Fibroblast of villous mesenchyme (primary cell): ENCODE data around the gene MACROD2. TPM values are rescaled to one million over a fixed set of nuclear protein-coding genes. Genes with fewer than 3 reads are reported as not detected.

Experiments used
- DNase-seq: peaks from one replicate; pipeline ENCODE4 v3.0.0-alpha.2; 2010; ENCODE audit warnings: low read depth
- H3K4me3 ChIP-seq: 2 replicates; pipeline ENCODE4 v1.5.1; 2011; ENCODE audit warnings: low read depth, mild to moderate bottlenecking, low read length
- total RNA-seq: library from RNA; depleted of rRNA; stranded (reverse); fragments of >200 nt; gene quantifications from 2 replicates; pipeline ENCODE4 v1.2.3, GENCODE V29; 2012
- TF ChIP-seq, protein P1 (sequence below): IDR thresholded peaks from 2 replicates; pipeline ENCODE4 v1.5.1; 2012; ENCODE audit warnings: low read depth, mild to moderate bottlenecking, low read length; ENCODE audit not compliant: insufficient read depth

MACROD2 gene
- total RNA-seq, 1 donor, result 1.7 TPM

DNA sequence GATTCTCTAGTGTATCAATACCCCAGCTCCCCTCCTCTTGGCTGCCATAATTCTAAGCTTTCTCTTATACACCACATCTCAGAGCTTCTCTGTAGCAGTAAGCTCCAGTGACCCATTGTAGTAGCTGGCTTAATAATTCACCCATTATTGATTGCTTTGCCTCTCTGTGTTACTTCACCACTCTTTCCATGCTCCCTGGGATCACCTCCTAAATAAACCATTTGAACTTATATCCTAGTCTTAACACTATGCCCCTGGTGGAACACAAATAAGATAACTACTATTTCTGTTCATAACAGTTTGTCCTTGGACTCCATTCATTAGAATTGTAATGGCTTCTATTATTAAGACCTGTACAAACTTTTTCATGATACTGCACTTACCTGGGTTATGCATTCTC lies 1819.0 kb downstream of the MACROD2 start:
- no peak overlapping the region for H3K4me3 ChIP-seq
- no peak for DNase-seq
- TF ChIP-seq, protein P1, sequence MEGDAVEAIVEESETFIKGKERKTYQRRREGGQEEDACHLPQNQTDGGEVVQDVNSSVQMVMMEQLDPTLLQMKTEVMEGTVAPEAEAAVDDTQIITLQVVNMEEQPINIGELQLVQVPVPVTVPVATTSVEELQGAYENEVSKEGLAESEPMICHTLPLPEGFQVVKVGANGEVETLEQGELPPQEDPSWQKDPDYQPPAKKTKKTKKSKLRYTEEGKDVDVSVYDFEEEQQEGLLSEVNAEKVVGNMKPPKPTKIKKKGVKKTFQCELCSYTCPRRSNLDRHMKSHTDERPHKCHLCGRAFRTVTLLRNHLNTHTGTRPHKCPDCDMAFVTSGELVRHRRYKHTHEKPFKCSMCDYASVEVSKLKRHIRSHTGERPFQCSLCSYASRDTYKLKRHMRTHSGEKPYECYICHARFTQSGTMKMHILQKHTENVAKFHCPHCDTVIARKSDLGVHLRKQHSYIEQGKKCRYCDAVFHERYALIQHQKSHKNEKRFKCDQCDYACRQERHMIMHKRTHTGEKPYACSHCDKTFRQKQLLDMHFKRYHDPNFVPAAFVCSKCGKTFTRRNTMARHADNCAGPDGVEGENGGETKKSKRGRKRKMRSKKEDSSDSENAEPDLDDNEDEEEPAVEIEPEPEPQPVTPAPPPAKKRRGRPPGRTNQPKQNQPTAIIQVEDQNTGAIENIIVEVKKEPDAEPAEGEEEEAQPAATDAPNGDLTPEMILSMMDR, result no peak

DNA sequence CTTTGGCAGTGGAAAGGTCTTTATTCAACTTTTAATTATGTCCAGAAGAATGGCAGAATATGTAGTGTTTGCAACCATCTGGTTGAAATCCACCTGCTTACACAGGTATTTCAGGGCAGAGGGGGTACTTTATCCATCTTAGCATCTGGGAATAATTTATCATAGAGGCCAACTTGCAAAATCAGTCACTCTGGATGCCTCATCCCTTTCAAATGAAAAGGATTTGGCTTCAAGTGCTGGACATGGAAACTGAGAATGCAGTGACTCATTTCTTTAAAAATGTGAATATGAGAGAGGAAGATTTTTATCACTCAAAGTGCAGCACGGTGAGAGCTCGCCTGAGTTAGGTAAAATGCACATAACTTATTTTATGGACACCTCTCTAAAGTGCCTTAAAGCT lies 1819.6 kb downstream of the MACROD2 start:
- DNase-seq, result no peak
- TF ChIP-seq, protein P1, result no peak
- H3K4me3 ChIP-seq, result no peak overlapping the region

DNA sequence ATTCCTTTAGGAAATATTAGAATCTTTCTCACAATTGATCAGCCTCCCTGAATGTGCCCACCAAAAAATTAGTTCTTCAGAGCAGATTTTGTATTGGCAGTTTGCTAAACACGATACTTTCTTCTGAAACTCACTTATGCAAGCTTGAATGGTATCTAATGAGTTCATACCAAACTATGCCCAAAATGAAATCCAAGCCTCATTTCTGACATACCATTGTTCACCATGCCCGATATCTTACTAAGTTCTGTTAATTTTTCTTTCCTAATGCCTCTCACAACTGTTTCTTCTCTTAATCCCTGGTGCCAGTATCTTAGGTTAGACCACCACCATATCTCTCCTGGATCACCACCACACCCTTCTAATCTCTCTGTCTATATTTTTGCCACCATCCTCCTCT lies 1822.0 kb downstream of the MACROD2 start:
- DNase-seq, result no peak
- TF ChIP-seq, protein P1, result no peak
- H3K4me3 ChIP-seq, result no peak overlapping the region

DNA sequence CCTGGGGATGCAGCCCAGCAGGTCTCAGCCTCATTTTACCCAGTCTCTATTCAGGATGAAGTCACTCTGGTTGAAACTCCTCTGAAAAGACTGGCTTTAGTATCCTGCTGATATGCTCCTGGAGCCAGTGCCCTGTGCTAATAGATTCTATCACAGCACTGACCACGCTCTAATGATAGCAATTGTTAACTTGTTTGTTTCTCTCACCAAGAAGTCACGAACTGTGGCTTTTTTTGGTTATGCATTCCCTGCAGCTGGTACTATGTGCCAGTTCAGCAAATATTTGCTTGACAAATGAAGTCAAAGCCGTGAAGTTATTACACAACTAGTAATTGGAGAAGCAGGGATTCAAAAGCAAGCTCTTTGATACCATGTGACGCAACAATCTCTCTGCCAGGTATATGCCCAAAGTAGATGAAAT lies 1823.3 kb downstream of the MACROD2 start:
- TF ChIP-seq, protein P1, result no peak
- no peak for DNase-seq
- H3K4me3 ChIP-seq, result no peak overlapping the region

DNA sequence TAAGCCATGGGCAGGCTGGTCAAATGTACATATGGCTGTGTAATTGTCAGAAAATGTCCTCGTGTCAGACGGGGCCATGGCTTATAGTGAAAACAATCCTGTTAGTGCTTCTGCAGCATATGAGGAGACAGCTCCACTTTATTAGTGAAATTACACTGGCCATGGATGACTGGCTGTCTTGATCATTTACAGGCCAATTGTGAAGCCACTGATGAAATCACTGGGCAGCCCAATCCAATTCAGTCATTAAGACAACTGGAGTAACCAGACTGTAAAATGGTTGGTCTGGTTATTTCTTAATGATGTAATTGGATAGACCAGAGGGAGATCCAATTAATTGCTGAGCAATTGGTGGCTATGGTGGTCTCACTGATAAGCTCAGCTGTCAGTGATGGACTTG lies 1828.4 kb downstream of the MACROD2 start:
- no peak overlapping the region for H3K4me3 ChIP-seq
- no peak for DNase-seq
- TF ChIP-seq, protein P1, result no peak

DNA sequence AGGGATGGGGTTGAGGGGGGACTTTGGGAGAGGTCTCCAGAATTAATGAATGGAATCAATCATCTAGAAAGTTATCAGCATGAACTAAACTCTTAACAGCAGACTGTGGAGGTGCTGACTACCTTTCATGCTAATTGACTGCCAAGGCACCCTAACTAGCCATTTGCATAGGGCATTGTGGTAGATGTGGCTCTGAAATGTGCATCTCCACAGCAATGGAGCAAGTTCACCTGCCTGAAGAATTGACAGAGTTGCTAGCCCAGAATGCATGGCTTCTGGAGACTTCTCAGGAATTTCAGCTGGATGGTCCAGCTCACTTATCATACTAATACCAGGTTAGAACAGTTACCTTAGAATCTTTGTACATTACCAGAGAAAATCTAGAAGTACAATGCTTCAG lies 1832.3 kb downstream of the MACROD2 start:
- DNase-seq, result no peak
- no peak overlapping the region for H3K4me3 ChIP-seq
- TF ChIP-seq, protein P1, result no peak

DNA sequence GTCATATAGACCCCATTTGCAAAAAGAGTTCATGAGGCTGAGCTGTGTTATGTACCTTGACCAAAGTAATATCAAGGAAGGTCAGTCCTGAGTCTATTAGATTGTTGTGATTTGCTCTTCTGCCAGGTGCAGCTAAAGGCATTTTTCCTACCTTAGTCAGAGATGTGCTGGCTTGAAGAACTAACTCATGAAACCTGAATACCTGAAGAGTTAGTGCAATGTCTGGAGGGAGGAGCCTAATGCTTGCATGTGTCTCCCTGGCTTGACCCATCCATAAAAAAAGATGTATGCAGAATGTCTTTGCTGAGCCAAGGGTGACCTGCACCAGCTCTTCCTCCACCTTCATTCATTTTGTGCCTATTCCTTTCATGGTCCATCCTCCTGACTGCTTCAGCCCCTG lies 1835.9 kb downstream of the MACROD2 start:
- no peak overlapping the region for H3K4me3 ChIP-seq
- DNase-seq, result no peak
- TF ChIP-seq, protein P1, result no peak
